GM12864 (cell line): ENCODE measurements around the gene OR52E8.

Experiments
- DNase-seq: peaks from one replicate; pipeline ENCODE4 v3.0.0-alpha.2; 2011; ENCODE audit warnings: low read depth
- H3K4me3 ChIP-seq: 2 replicates; pipeline ENCODE4 v1.5.1; 2011; ENCODE audit warnings: mild to moderate bottlenecking, low read depth, low read length, control low read depth
- TF ChIP-seq, protein P1 (sequence below): IDR thresholded peaks from 2 replicates; pipeline ENCODE4 v1.5.1; 2011; ENCODE audit warnings: low read depth, mild to moderate bottlenecking, moderate library complexity, low read length, control low read depth, inconsistent platforms; ENCODE audit errors: missing control alignments

OR52E8 gene

DNA sequence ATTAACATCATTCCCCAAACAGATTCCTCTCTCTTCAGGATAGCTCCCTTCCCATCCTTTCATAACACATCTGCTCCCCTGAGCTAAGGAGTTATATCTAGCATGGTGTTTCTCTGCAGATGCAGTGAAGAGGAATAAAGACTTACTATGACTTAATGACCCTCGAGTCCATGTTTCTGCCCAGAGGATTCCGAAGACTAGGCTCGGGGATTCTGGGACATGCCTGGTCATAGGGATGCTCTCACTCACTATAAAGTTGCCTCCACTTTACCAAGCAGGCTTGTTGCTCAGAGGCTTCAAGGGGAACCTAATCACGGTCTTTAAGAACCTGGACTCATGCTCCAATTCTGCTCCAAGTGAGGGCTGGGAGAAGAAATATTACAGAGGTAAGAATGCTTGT is 22.8 kb upstream of the OR52E8 start, which contains the start of gene OR52E4:
Gene OR52E4, plus strand, starts transcription at position 301 of the 400 bp plus-strand sequence. CDS start 3,664 bp downstream, outside the sequence.
- H3K4me3 ChIP-seq: no peak within 1 kb of the TSS
- TF ChIP-seq, protein P1, sequence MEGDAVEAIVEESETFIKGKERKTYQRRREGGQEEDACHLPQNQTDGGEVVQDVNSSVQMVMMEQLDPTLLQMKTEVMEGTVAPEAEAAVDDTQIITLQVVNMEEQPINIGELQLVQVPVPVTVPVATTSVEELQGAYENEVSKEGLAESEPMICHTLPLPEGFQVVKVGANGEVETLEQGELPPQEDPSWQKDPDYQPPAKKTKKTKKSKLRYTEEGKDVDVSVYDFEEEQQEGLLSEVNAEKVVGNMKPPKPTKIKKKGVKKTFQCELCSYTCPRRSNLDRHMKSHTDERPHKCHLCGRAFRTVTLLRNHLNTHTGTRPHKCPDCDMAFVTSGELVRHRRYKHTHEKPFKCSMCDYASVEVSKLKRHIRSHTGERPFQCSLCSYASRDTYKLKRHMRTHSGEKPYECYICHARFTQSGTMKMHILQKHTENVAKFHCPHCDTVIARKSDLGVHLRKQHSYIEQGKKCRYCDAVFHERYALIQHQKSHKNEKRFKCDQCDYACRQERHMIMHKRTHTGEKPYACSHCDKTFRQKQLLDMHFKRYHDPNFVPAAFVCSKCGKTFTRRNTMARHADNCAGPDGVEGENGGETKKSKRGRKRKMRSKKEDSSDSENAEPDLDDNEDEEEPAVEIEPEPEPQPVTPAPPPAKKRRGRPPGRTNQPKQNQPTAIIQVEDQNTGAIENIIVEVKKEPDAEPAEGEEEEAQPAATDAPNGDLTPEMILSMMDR: no peak
- DNase-seq: no peak

- DNase-seq: no peak
- TF ChIP-seq, protein P1: no peak
- no peak overlapping the region for H3K4me3 ChIP-seq
Measured at GRCh38 chr11:5878564-5878963, 21.1 kb upstream of the OR52E8 start.

- no peak overlapping the region for H3K4me3 ChIP-seq
- no peak for DNase-seq
- TF ChIP-seq, protein P1: no peak
Measured at GRCh38 chr11:5865826-5866225, 8.3 kb upstream of the OR52E8 start.

GRCh38 chr11:5851002-5851401 is 6.5 kb downstream of the OR52E8 start:
- TF ChIP-seq, protein P1: no peak
- DNase-seq: no peak
- no peak overlapping the region for H3K4me3 ChIP-seq

DNA sequence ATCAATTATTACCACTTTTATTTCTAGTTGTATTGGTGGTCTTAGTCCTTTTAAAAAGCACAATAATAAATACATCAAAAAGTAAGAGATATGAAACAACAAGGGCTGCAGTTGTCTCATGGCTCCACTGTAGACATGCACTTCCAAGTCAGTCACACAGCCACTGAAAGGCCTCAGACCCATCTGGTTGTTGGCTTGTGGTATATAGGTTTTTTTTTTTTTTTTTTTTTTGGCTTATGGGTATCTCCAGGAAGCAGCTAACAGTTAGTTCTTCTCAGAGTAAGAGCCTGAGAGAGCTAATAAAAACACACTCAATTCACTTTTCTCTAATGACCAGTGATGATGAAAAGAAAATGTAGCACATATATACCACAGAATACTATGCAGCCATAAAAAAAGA is 9.8 kb downstream of the OR52E8 start:
- DNase-seq: no peak
- TF ChIP-seq, protein P1: no peak
- H3K4me3 ChIP-seq: no peak overlapping the region

- no peak overlapping the region for H3K4me3 ChIP-seq
Measured at GRCh38 chr11:5846701-5847100, 10.8 kb downstream of the OR52E8 start.

DNA sequence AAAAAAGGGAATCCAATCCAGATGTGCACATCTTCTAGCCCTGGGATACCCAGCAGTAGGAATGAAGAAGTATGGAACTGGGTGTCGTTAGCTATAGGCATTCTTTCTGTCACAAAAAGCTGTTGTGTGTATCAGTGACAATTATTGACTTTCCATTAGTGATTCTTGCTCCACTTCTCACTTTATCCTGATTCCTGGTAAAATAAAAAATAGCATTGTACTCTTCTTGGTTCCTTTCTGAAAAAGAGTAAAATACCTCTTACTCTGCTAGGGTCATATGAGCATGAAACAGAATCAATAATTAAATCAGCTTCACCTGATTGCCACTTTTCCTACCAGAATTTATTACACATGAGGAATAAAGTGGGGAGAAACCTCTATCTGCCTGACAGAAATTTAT is 15.7 kb downstream of the OR52E8 start, which contains the start of gene OR52E6:
Gene OR52E6, minus strand, starts transcription at position 101 of the 400 bp plus-strand sequence. Its CDS starts 0 bp downstream, at position 101.
- TF ChIP-seq, protein P1: no peak
- no peak for DNase-seq
- H3K4me3 ChIP-seq: no peak within 1 kb of the TSS

More at GRCh38 chr11:5846701-5847100, 10.8 kb downstream of the OR52E8 start:
- TF ChIP-seq, protein P1: no peak
- no peak for DNase-seq
